ENCODE results near the gene SULT1B1. TPM values are rescaled to one million over a fixed set of nuclear protein-coding genes. Genes with fewer than 3 reads are reported as not detected.

The SULT1B1 gene
- total RNA-seq, 1 experiment from 2014 or later, result not detected

- Histone ChIP-seq H2BK120ac (ENCODE audit: low read depth, low read length, poor library complexity, severe bottlenecking) (no peak overlapping the region), H2BK15ac (ENCODE audit: low read depth, low read length) (no peak overlapping the region), H2BK5ac (ENCODE audit: insufficient read length, low read length) (no peak overlapping the region), H4K20me1 (ENCODE audit: control insufficient read depth, insufficient read depth, insufficient read length) (no peaks in the 10 kb centered on the region), H4K8ac (replicated peaks; ENCODE audit: insufficient read length, low read depth, low read length) (no peak overlapping the region), H3K9me3 (ENCODE audit: control insufficient read depth, low read depth, low read length) (no peaks in the 10 kb centered on the region), H3K79me1 (ENCODE audit: insufficient read depth, low read depth, low read length, poor library complexity, severe bottlenecking) (no peaks in the 10 kb centered on the region), H3K23me2 (ENCODE audit: insufficient read length, low read depth, low read length, poor library complexity, severe bottlenecking) (no peaks in the 10 kb centered on the region), H2BK20ac (ENCODE audit: low read depth, low read length, poor library complexity, severe bottlenecking) (no peak overlapping the region), H3K79me2 (ENCODE audit: insufficient read depth, low read length) (no peaks in the 10 kb centered on the region), H3K4me2 (ENCODE audit: insufficient read depth, insufficient read length, low read length) (no peak overlapping the region), H4K91ac (ENCODE audit: insufficient read length, low read depth, low read length) (no peak overlapping the region), H3K27me3 (ENCODE audit: insufficient read depth, low read length) (no peaks in the 10 kb centered on the region), H3K4me1 (ENCODE audit: insufficient read depth, low read length) (no peaks in the 10 kb centered on the region; the same call in 1 of the 2 replicates), H3K9ac (ENCODE audit: extremely low read depth, insufficient read length, low read length) (no peak overlapping the region), H3K4ac (ENCODE audit: low read depth, low read length) (no peak overlapping the region), H3K18ac (ENCODE audit: insufficient read length, low read depth, low read length) (no peak overlapping the region), H4K5ac (ENCODE audit: insufficient read length, low read depth, low read length) (no peak overlapping the region), H3K56ac (ENCODE audit: insufficient read length, low read depth, low read length) (no peak overlapping the region), H3K14ac (ENCODE audit: insufficient read depth, low read length) (no peak overlapping the region), H3K27ac (ENCODE audit: insufficient read length, low read depth, low read length) (no peak overlapping the region), H2AFZ (ENCODE audit: low read length) (no peak overlapping the region), H2AK5ac (ENCODE audit: insufficient read length, low read length) (no peak overlapping the region), H3K23ac (ENCODE audit: insufficient read length, low read depth, low read length) (no peak overlapping the region), H3T11ph (ENCODE audit: low read length) (no peak overlapping the region), H2BK12ac (ENCODE audit: insufficient read length, low read depth, low read length) (no peak overlapping the region)
- Mint-ChIP-seq H3K4me3 (no peak overlapping the region), H3K36me3 (ENCODE audit: insufficient read depth in 1 of 3, low read depth in 3 of 3) (no peaks in the 10 kb centered on the region), H3K27ac (no peak overlapping the region), H3K9me3 (no peaks in the 10 kb centered on the region), H3K4me1 (no peaks in the 10 kb centered on the region), H3K27me3 (ENCODE audit: low read depth) (no peaks in the 10 kb centered on the region)
- TF ChIP-seq CTCF (conservative IDR thresholded peaks at IDR 0.05), result no peak
- WGBS (ENCODE audit: extremely low coverage, insufficient read length, low lambda C conversion rate), result no CpG with 5 or more reads among the region's 2 CpGs
- no peak for DNase-seq
Measured at GRCh38 chr4:69749771-69750170, 10.6 kb downstream of the SULT1B1 start.

All from H9 (cell line).